M059J (cell line): Measurements from ENCODE around the gene APBA3. TPM values are rescaled to one million over a fixed set of nuclear protein-coding genes. Genes with fewer than 3 reads are reported as not detected.

Experiments used
- DNase-seq: peaks from one replicate; pipeline ENCODE4 v3.0.0-alpha.2; 2012; ENCODE audit warnings: low read depth
- total RNA-seq: library from RNA; depleted of rRNA; stranded (reverse); fragments of >200 nt; shearing (Covaris generic); gene quantifications from 2 replicates; pipeline ENCODE4 v1.2.3, GENCODE V29; 2014

The APBA3 gene
- total RNA-seq, 1 experiment from 2014 or later: 15.0 TPM

- DNase-seq: no peak
Measured at GRCh38 chr19:3748965-3749364, 12.5 kb downstream of the APBA3 start.

- DNase-seq: no peak
Measured at GRCh38 chr19:3746371-3747056, 15.0 kb downstream of the APBA3 start.

- DNase-seq: no peak
Measured at GRCh38 chr19:3745363-3746045, 16.0 kb downstream of the APBA3 start.

GRCh38 chr19:3743486-3743885 lies 18.0 kb downstream of the APBA3 start:
- DNase-seq: no peak

GRCh38 chr19:3740431-3740830 lies 21.1 kb downstream of the APBA3 start:
- no peak for DNase-seq

GRCh38 chr19:3738477-3739220 lies 22.8 kb downstream of the APBA3 start:
- no peak for DNase-seq

- peak; percentile 50 for DNase-seq
Measured at GRCh38 chr19:3737487-3738205, 23.8 kb downstream of the APBA3 start.

GRCh38 chr19:3736106-3736724 lies 25.3 kb downstream of the APBA3 start:
- no peak for DNase-seq

- DNase-seq: no peak
Measured at GRCh38 chr19:3734310-3734600, 27.2 kb downstream of the APBA3 start.

GRCh38 chr19:3733549-3734309 lies 27.8 kb downstream of the APBA3 start:
- DNase-seq: no peak

GRCh38 chr19:3732108-3732507 lies 29.4 kb downstream of the APBA3 start:
- DNase-seq: no peak

GRCh38 chr19:3730457-3730958 lies 31.0 kb downstream of the APBA3 start:
- no peak for DNase-seq

- peak; percentile 51 for DNase-seq
Measured at GRCh38 chr19:3725640-3726310, 35.7 kb downstream of the APBA3 start.

- DNase-seq: no peak
Measured at GRCh38 chr19:3725121-3725520, 36.4 kb downstream of the APBA3 start.

GRCh38 chr19:3723883-3724282 lies 37.6 kb downstream of the APBA3 start:
- DNase-seq: no peak

GRCh38 chr19:3723110-3723488 lies 38.4 kb downstream of the APBA3 start:
- no peak for DNase-seq

GRCh38 chr19:3722443-3723109 lies 38.9 kb downstream of the APBA3 start:
- DNase-seq: no peak

- no peak for DNase-seq
Measured at GRCh38 chr19:3721887-3722442, 39.5 kb downstream of the APBA3 start.

- DNase-seq: peak; percentile 76
Measured at GRCh38 chr19:3721131-3721886, 40.2 kb downstream of the APBA3 start.
